ENCODE results near the gene FNDC7. TPM values are rescaled to one million over a fixed set of nuclear protein-coding genes. Genes with fewer than 3 reads are reported as not detected.

Gene FNDC7
- total and polyA plus RNA-seq, 9 of the 15 experiments (the other 6 are each of a cell fraction or from before 2014, with no cell fraction given): not detected

- TF ChIP-seq AFF4 (CRISPR knock-in tag; IDR thresholded peaks at IDR 0.05): no peak
- no peak for TF ChIP-seq HMG20B (CRISPR knock-in tag; IDR thresholded peaks at IDR 0.05)
- TF ChIP-seq CREM (IDR thresholded peaks at IDR 0.05; ENCODE audit: low read depth): no peak
Observed at GRCh38 chr1:108704496-108704895, 8.2 kb upstream of the FNDC7 start (continued).

GRCh38 chr1:108706643-108707042 lies 6.1 kb upstream of the FNDC7 start:
- intact Hi-C loops (cut with micrococcal nuclease): loop anchor here (5.0 kb wide), 1 partner anchor 144 kb away; the partner anchor contains the start of gene EEIG2
- TSS peak; percentile 99 for BruUV-seq (replicated peaks)
- peak in 1 of 4 experiments; percentile 36 for DNase-seq (ENCODE audit: extremely low read depth in 1 of 4, low spot score in 3 of 4)
- 20% methylated on average over 3 of the region's 3 CpGs for WGBS (ENCODE audit: insufficient coverage, low coverage, missing lambda C conversion rate)
- ATAC-seq: no peak
- Histone ChIP-seq H3K79me2 (ENCODE audit: control insufficient read depth, insufficient read depth, low read length) (no peaks in the 10 kb centered on the region), H3K4me2 (ENCODE audit: insufficient read depth, low read length) (no peak overlapping the region), H3K36me3 (ENCODE audit: control insufficient read depth, insufficient read depth, low read length) (peaks cover 7% of the 10 kb centered on the region; the same call in 1 of the 3 replicates), H2AFZ (ENCODE audit: low read depth, low read length) (no peak overlapping the region), H3K9ac (ENCODE audit: insufficient read depth in 1 of 2, low read depth in 2 of 2, low read length in 2 of 2) (no peak overlapping the region), H3K9me1 (ENCODE audit: control insufficient read depth, insufficient read depth, low read length) (no peaks in the 10 kb centered on the region), H3K27me3 (ENCODE audit: control insufficient read depth in 2 of 2, insufficient read depth in 2 of 2, low read length in 2 of 2) (no peaks in the 10 kb centered on the region), H4K20me1 (replicated peaks; ENCODE audit: control insufficient read depth, insufficient read depth, low read length) (no peaks in the 10 kb centered on the region), H3K4me1 (replicated peaks in 1 of 2; ENCODE audit: control insufficient read depth in 2 of 2, insufficient read depth in 2 of 2, low read length in 2 of 2) (peaks cover 2 to 9% of the 10 kb centered on the region in 2 experiments; a peak in 4 of 5 replicates), H3K9me3 (replicated peaks; ENCODE audit: control insufficient read depth, insufficient read depth, low read depth, low read length) (no peaks in the 10 kb centered on the region), H3K4me3 (no peak overlapping the region), H3K27ac (ENCODE audit: extremely low read depth, low read depth, low read length) (no peak overlapping the region)
- ChIA-PET POLR2A (interaction anchor here (6.5 kb wide), 1 partner anchor 14 kb away, joined by 97 read pairs; the partner anchor contains the start of gene PRPF38B), CTCF (ENCODE audit: low intra/inter-chr PET ratio) (no interaction called here)
- no peak for FAIRE-seq
- in situ Hi-C loops (cut with MboI): no loop called here
- TF ChIP-seq EP400 (IDR thresholded peaks at IDR 0.05) (no peak), PBX2 (CRISPR knock-in tag; IDR thresholded peaks at IDR 0.05; ENCODE audit: low read depth) (no peak), PBX2 (tag; conservative IDR thresholded peaks at IDR 0.05; ENCODE audit: low read depth) (no peak), E4F1 (CRISPR knock-in tag; IDR thresholded peaks at IDR 0.05; ENCODE audit: borderline replicate concordance) (no peak), RBFOX2 (IDR thresholded peaks at IDR 0.05; ENCODE audit: low read depth, low read length) (peak; percentile 43; the same call in 1 of the 2 replicates), GTF2A2 (tag; IDR thresholded peaks at IDR 0.05) (0 out of 2 replicates have a peak, but pooled peaks have one; percentile 52), ARHGAP35 (IDR thresholded peaks at IDR 0.05; ENCODE audit: partially characterized antibody) (peak; percentile 18), MLX (CRISPR knock-in tag; conservative IDR thresholded peaks at IDR 0.05) (no peak)
